Epithelial cell of esophagus (primary cell): ENCODE data around the gene MAP1LC3B.

Experiments used
- DNase-seq: peaks from one replicate; pipeline ENCODE4 v3.0.0; 2010; ENCODE audit warnings: low read depth
- H3K4me3 ChIP-seq: 2 replicates; pipeline ENCODE4 v1.5.1; 2011; ENCODE audit warnings: mild to moderate bottlenecking, low read length, control low read depth
- CTCF ChIP-seq: IDR thresholded peaks from 2 replicates; pipeline ENCODE4 v1.5.1; 2011; ENCODE audit warnings: low read depth, mild to moderate bottlenecking, low read length, control low read depth, inconsistent platforms; ENCODE audit not compliant: insufficient read depth; ENCODE audit errors: missing control alignments

Gene MAP1LC3B

GRCh38 chr16:87390641-87391323 is 1.4 kb upstream of the MAP1LC3B start:
- no peak for TF ChIP-seq CTCF
- DNase-seq = no peak
- no peak overlapping the region for H3K4me3 ChIP-seq

- DNase-seq = no peak
- no peak for TF ChIP-seq CTCF
- peak overlapping the region; percentile 59 for H3K4me3 ChIP-seq
These were observed 699 bp upstream of the MAP1LC3B start for GRCh38 chr16:87391324-87391949.

DNA sequence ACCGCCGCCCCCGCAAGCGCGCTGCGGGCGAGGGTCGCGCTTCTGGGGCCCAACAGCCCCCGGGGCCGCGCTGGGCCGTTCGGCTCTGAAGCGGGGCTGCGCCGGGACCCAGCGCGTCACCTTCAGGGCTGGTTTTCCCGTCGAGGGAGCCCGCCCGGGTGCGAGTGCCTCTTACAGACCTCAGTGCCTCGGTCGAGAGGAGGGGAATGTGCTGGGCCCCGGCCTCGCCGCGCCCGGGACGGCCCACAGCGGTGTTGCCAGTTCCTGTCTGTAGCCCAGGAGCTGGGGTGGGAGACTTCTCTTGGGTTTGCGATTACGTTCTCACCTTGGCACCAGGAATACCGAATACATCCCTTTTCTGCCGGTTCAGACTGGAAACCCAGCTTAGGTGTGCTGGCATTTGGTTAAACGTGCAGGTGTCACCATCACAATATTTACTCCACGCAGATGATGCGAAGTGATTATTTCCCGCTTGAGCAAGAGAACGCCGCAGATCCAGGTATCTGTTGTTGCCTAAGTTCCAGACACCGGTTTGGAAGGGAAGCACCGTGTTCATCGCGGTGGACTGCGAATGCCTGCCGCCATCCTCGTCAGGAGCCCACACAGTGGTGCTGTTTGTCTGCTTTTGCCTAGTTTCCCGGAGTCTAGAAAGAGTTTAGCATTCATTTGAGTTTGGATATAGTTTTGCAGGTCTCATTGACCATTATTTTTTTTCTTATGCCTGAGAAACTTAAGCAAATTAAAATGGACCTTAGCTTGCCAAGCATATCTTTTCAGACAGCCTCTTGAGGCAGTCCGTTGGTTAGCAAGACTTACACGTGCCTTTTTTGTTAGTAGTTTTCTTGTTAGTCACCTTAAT is 914 bp downstream of the MAP1LC3B start:
- TF ChIP-seq CTCF = peak; percentile 30
- peak overlapping the region; percentile 68 for H3K4me3 ChIP-seq
- peak; percentile 63 for DNase-seq

DNA sequence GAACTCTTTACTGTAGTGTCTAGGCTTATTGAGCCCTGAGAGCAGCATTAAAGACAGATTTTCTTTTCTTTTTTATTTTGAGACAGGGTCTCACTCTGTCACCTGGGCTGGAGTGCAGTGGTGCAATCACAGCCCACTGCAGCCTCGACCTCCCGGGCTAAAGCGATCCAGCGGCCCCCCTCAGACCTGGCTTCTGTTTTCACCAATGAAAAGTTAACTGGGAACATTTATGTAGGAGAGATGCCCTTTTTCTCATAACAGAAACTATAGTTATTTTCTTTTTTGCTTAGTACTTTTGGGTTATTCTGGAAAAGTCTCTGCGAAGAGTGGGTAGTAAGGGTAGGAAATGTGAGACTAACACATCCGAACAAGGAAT is 1.5 kb downstream of the MAP1LC3B start:
- peak overlapping the region; percentile 68 for H3K4me3 ChIP-seq
- no peak for TF ChIP-seq CTCF
- DNase-seq = no peak

DNA sequence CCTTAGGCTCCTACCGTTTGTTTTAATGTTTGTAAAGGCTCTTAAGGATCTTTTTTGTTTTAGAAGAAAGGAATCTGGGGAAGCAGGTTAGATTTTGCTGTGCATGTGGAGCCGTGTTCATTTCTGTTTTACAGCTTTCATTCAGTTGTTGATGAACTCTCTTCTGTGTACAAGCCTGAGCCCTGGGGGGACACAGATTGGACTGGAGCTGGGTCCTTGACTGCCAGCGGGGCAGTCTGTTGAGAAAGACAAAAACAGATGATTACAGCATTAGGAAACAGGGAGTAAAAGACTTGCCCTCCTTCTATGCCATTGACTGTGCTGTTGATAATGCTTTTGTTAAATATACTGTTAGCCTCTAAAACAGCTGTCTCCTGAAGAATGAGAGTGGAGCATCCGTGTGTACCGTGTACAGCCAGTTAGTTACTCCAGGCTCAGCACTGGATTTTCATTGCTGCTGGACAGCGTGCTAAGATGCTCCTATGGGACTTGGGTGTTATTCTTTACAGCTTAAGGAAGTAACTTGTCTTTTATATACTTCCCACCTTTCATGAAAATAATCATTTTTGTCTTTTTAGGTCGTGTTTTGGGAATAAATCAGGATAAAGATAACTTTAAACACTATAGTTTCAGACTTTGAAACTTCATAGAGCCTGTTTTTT is 3.2 kb downstream of the MAP1LC3B start:
- no peak for TF ChIP-seq CTCF
- DNase-seq = no peak
- no peak overlapping the region for H3K4me3 ChIP-seq

DNA sequence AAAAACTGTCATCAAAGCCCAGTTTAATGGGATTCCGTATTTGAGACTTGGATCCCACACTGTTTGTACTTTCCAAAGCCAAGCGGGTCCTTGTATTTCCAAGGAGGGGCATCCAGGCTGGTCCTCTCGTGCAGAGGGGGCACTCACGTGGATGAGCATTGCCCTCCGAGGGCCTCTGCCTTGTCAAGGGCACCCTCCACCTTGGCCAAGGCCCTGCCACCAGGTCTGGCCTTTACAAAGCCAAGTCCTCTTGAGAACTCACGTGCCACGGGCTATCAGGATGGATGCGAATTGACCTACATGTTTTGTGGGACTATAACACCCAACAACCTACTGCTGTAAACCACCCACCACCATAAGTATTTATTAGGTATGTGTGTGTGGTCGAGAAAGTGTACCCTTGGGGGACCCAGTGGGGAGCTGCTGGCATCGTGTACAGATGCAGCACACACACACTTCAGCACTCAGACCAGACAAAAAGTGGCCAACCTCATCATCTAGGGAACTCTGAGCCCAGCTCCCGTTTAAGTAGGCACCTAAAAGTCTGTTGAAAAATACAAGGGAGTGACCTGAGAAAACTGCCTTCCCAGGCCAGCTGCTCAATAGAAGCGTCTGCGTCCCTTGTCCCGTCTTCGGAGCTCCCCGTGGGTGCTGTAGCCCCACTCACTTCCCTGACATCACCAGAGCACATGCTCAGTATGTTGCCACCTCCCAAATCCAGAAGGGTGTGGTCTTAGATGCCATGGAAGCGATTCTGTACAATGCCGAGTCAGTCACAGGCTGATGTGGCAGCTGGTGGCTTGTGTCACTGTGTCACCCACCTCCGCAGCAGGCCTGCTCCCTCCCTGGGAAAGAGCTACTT is 12.9 kb downstream of the MAP1LC3B start:
- DNase-seq = no peak
- no peak for TF ChIP-seq CTCF
- no peak overlapping the region for H3K4me3 ChIP-seq
